H9 (cell line): ENCODE results near the gene PAFAH1B1. TPM values are rescaled to one million over a fixed set of nuclear protein-coding genes. Genes with fewer than 3 reads are reported as not detected.

Source experiments
- DNase-seq: peaks from one replicate; pipeline ENCODE4 v3.0.0-alpha.2; 2017
- H2AFZ ChIP-seq: one replicate; pipeline ENCODE4 v1.6.1; 2013; ENCODE audit warnings: mild to moderate bottlenecking, low read length, control low read depth, moderate library complexity
- H2AK5ac ChIP-seq: 2 replicates; pipeline ENCODE4 v1.6.1; 2013; ENCODE audit warnings: low read length, control low read depth, mixed read lengths; ENCODE audit not compliant: insufficient read length
- H2BK120ac ChIP-seq: one replicate; pipeline ENCODE4 v1.6.1; 2013; ENCODE audit warnings: low read depth, mild to moderate bottlenecking, low read length, control low read depth, inconsistent platforms; ENCODE audit not compliant: poor library complexity, severe bottlenecking
- H2BK12ac ChIP-seq: 2 replicates; pipeline ENCODE4 v1.6.1; 2013; ENCODE audit warnings: low read length, control low read depth, mixed read lengths, low read depth; ENCODE audit not compliant: insufficient read length
- H2BK15ac ChIP-seq: 2 replicates; pipeline ENCODE4 v1.6.1; 2013; ENCODE audit warnings: low read depth, low read length, control low read depth
- H2BK20ac ChIP-seq: one replicate; pipeline ENCODE4 v1.6.1; 2013; ENCODE audit warnings: low read depth, mild to moderate bottlenecking, low read length, control low read depth, inconsistent platforms; ENCODE audit not compliant: poor library complexity, severe bottlenecking
- H2BK5ac ChIP-seq: 2 replicates; pipeline ENCODE4 v1.6.1; 2013; ENCODE audit warnings: low read length, control low read depth, mixed read lengths; ENCODE audit not compliant: insufficient read length
- H3K14ac ChIP-seq: 2 replicates; pipeline ENCODE4 v1.6.1; 2013; ENCODE audit warnings: low read length, control low read depth; ENCODE audit not compliant: insufficient read depth
- H3K18ac ChIP-seq: 2 replicates; pipeline ENCODE4 v1.6.1; 2013; ENCODE audit warnings: low read depth, mild to moderate bottlenecking, mixed read lengths, low read length, control low read depth; ENCODE audit not compliant: insufficient read length
- H3K23ac ChIP-seq: 2 replicates; pipeline ENCODE4 v1.6.1; 2013; ENCODE audit warnings: low read length, control low read depth, mixed read lengths, low read depth; ENCODE audit not compliant: insufficient read length
- H3K23me2 ChIP-seq: 2 replicates; pipeline ENCODE4 v1.6.1; 2013; ENCODE audit warnings: low read depth, mild to moderate bottlenecking, mixed read lengths, low read length, control low read depth; ENCODE audit not compliant: insufficient read length, poor library complexity, severe bottlenecking
- H3K27ac ChIP-seq: 2 replicates; pipeline ENCODE4 v1.5.1; 2013; ENCODE audit warnings: low read length, control low read depth, mixed read lengths, low read depth; ENCODE audit not compliant: insufficient read length
- H3K27me3 ChIP-seq: 2 replicates; pipeline ENCODE4 v1.6.1; 2013; ENCODE audit warnings: low read length, control low read depth, inconsistent platforms; ENCODE audit not compliant: insufficient read depth
- H3K4ac ChIP-seq: 2 replicates; pipeline ENCODE4 v1.6.1; 2013; ENCODE audit warnings: low read depth, mild to moderate bottlenecking, control low read depth, inconsistent platforms, low read length, moderate library complexity
- H3K4me1 ChIP-seq: 2 replicates; pipeline ENCODE4 v1.6.1; 2013; ENCODE audit warnings: low read length, control low read depth, inconsistent platforms; ENCODE audit not compliant: insufficient read depth
- H3K4me2 ChIP-seq: 2 replicates; pipeline ENCODE4 v1.6.1; 2013; ENCODE audit warnings: low read length, control low read depth, mixed read lengths; ENCODE audit not compliant: insufficient read length, insufficient read depth
- H3K56ac ChIP-seq: 2 replicates; pipeline ENCODE4 v1.6.1; 2013; ENCODE audit warnings: low read depth, mild to moderate bottlenecking, mixed read lengths, low read length, control low read depth; ENCODE audit not compliant: insufficient read length
- H3K79me1 ChIP-seq: 2 replicates; pipeline ENCODE4 v1.6.1; 2013; ENCODE audit warnings: low read depth, mild to moderate bottlenecking, moderate library complexity, low read length, control low read depth, inconsistent platforms; ENCODE audit not compliant: insufficient read depth, poor library complexity, severe bottlenecking
- H3K79me2 ChIP-seq: 2 replicates; pipeline ENCODE4 v1.6.1; 2013; ENCODE audit warnings: low read length, control low read depth, inconsistent platforms; ENCODE audit not compliant: insufficient read depth
- H3K9ac ChIP-seq: 2 replicates; pipeline ENCODE4 v1.6.1; 2013; ENCODE audit warnings: low read length, control low read depth, mixed read lengths; ENCODE audit not compliant: insufficient read length; ENCODE audit errors: extremely low read depth
- H3K9me3 ChIP-seq: one replicate; pipeline ENCODE4 v1.6.1; 2013; ENCODE audit warnings: low read depth, low read length, inconsistent platforms; ENCODE audit not compliant: control insufficient read depth
- H3T11ph ChIP-seq: one replicate; pipeline ENCODE4 v1.6.1; 2013; ENCODE audit warnings: mild to moderate bottlenecking, low read length, control low read depth, inconsistent platforms
- H4K20me1 ChIP-seq: one replicate; pipeline ENCODE4 v1.6.1; 2013; ENCODE audit not compliant: control insufficient read depth, insufficient read length, insufficient read depth
- H4K5ac ChIP-seq: 2 replicates; pipeline ENCODE4 v1.6.1; 2013; ENCODE audit warnings: low read depth, mild to moderate bottlenecking, mixed read lengths, low read length, control low read depth; ENCODE audit not compliant: insufficient read length
- H4K8ac ChIP-seq: replicated peaks from 2 replicates; pipeline ENCODE4 v1.6.1; 2013; ENCODE audit warnings: low read length, control low read depth, mixed read lengths, low read depth; ENCODE audit not compliant: insufficient read length
- H4K91ac ChIP-seq: 2 replicates; pipeline ENCODE4 v1.6.1; 2013; ENCODE audit warnings: low read depth, mild to moderate bottlenecking, moderate library complexity, mixed read lengths, low read length, control low read depth; ENCODE audit not compliant: insufficient read length
- H3K27ac Mint-ChIP-seq, 3 experiments: 2 replicates in 2 of 3; 3 replicates in 1 of 3; pipeline ENCODE4 v1.8.0; 2020 to 2021; ENCODE audit warnings: mixed read lengths in 3 of 3, mild to moderate bottlenecking in 1 of 3, moderate library complexity in 1 of 3
- H3K27me3 Mint-ChIP-seq: 2 replicates; pipeline ENCODE4 v1.8.0; 2021; ENCODE audit warnings: low read depth, mild to moderate bottlenecking, moderate library complexity, mixed read lengths
- H3K36me3 Mint-ChIP-seq, 3 experiments: 2 replicates in 2 of 3; 3 replicates in 1 of 3; pipeline ENCODE4 v1.8.0; 2020 to 2021; ENCODE audit warnings: low read depth in 3 of 3, mixed read lengths in 3 of 3; ENCODE audit not compliant: insufficient read depth in 1 of 3
- H3K4me1 Mint-ChIP-seq, 2 experiments: 2 replicates each; pipeline ENCODE4 v1.8.0; 2020; ENCODE audit warnings: mixed read lengths in 2 of 2
- H3K4me3 Mint-ChIP-seq, 2 experiments: 2 replicates in 1 of 2; 3 replicates in 1 of 2; pipeline ENCODE4 v1.8.0; 2020 to 2021; ENCODE audit warnings: mild to moderate bottlenecking in 2 of 2, mixed read lengths in 2 of 2, moderate library complexity in 1 of 2
- H3K9me3 Mint-ChIP-seq, 2 experiments: 2 replicates in 1 of 2; 3 replicates in 1 of 2; pipeline ENCODE4 v1.8.0; 2020; ENCODE audit warnings: mild to moderate bottlenecking in 2 of 2, mixed read lengths in 2 of 2, moderate library complexity in 1 of 2
- CTCF ChIP-seq: fragments of 200-600 bp; sonication (generic); conservative IDR thresholded peaks from 3 replicates; pipeline ENCODE4 v1.8.0; 2021; ENCODE audit warnings: antibody characterized with exemption, mild to moderate bottlenecking
- WGBS: extraction: QIAGEN DNeasy Blood & Tissue Kit; methylation state at CpG from one replicate; pipeline ENCODE4 v1.1.7; 2013; ENCODE audit warnings: missing lambda C conversion rate, low lambda C conversion rate, mixed read lengths; ENCODE audit not compliant: insufficient read length; ENCODE audit errors: extremely low coverage; 5-methylcytosine and 5-hydroxymethylcytosine counted together
- total RNA-seq: library from RNA; stranded (reverse); gene quantifications from 2 replicates; pipeline ENCODE4 v1.2.1, GENCODE V29; 2021

Gene PAFAH1B1
- total RNA-seq, 1 experiment from 2014 or later, result 134 TPM

GRCh38 chr17:2704031-2704889 is 110.8 kb downstream of the PAFAH1B1 start:
- Histone ChIP-seq H3K18ac (no peak overlapping the region), H4K91ac (no peak overlapping the region), H3T11ph (no peak overlapping the region), H3K27ac (no peak overlapping the region), H4K20me1 (no peaks in the 10 kb centered on the region), H3K79me1 (no peaks in the 10 kb centered on the region), H4K5ac (no peak overlapping the region), H2AFZ (no peak overlapping the region), H3K14ac (no peak overlapping the region), H3K4me2 (no peak overlapping the region), H3K9ac (no peak overlapping the region), H2BK12ac (no peak overlapping the region), H2AK5ac (no peak overlapping the region), H3K4me1 (no peaks in the 10 kb centered on the region; the same call in 1 of the 2 replicates), H3K79me2 (peaks cover 6% of the 10 kb centered on the region; the same call in 1 of the 2 replicates), H2BK120ac (no peak overlapping the region), H3K9me3 (no peaks in the 10 kb centered on the region), H3K27me3 (no peaks in the 10 kb centered on the region), H2BK15ac (no peak overlapping the region), H3K23me2 (no peaks in the 10 kb centered on the region), H4K8ac (no peak overlapping the region), H3K4ac (no peak overlapping the region), H3K23ac (no peak overlapping the region), H3K56ac (no peak overlapping the region), H2BK5ac (no peak overlapping the region), H2BK20ac (no peak overlapping the region)
- Mint-ChIP-seq H3K4me1 (peaks cover 23 to 35% of the 10 kb centered on the region in 2 experiments), H3K36me3 (peaks cover 3 to 39% (median 19%) of the 10 kb centered on the region in 3 experiments; a peak in 6 of 7 replicates), H3K4me3 (0 out of 5 replicates have a peak overlapping the region, but pooled peaks of 1 of the 2 experiments have one; percentile 38), H3K9me3 (no peaks in the 10 kb centered on the region), H3K27ac (peak overlapping the region in 2 of 3 experiments; percentile 72 to 91; a peak in 3 of 7 replicates), H3K27me3 (no peaks in the 10 kb centered on the region)
- no peak for DNase-seq
- no peak for TF ChIP-seq CTCF
- WGBS, result no CpG with 5 or more reads among the region's 38 CpGs
